GM10266 (cell line): Measurements from ENCODE around the gene DRGX.

Source experiments
- DNase-seq: peaks from one replicate; pipeline ENCODE4 v3.0.0; 2012; ENCODE audit errors: extremely low spot score
- CTCF ChIP-seq: IDR thresholded peaks from 2 replicates; pipeline ENCODE4 v1.5.1; 2012; ENCODE audit warnings: mild to moderate bottlenecking, low read depth; ENCODE audit not compliant: control insufficient read depth, insufficient read depth; ENCODE audit errors: missing control alignments

The DRGX gene

GRCh38 chr10:49329146-49329505, 66.8 kb downstream of the DRGX start:
- no peak for TF ChIP-seq CTCF
- no peak for DNase-seq

GRCh38 chr10:49328401-49329145, 67.3 kb downstream of the DRGX start:
- TF ChIP-seq CTCF: no peak
- DNase-seq: no peak

GRCh38 chr10:49327036-49327813, 68.7 kb downstream of the DRGX start:
- no peak for DNase-seq
- no peak for TF ChIP-seq CTCF

GRCh38 chr10:49325916-49326783, 69.7 kb downstream of the DRGX start:
- DNase-seq: no peak
- TF ChIP-seq CTCF: no peak

GRCh38 chr10:49325131-49325915, 70.6 kb downstream of the DRGX start:
- TF ChIP-seq CTCF: no peak

GRCh38 chr10:49324711-49325110, 71.2 kb downstream of the DRGX start:
- no peak for DNase-seq
- no peak for TF ChIP-seq CTCF

More at GRCh38 chr10:49325131-49325915, 70.6 kb downstream of the DRGX start:
- DNase-seq: no peak
